Cardiac muscle cell (in vitro differentiated cells and primary cell): Measurements from ENCODE around the gene ARMC10. TPM values are rescaled to one million over a fixed set of nuclear protein-coding genes. Genes with fewer than 3 reads are reported as not detected.

Source experiments
- DNase-seq, 2 donors: peaks; one replicate each; pipeline versions ENCODE4 v3.0.0 to v3.0.0-alpha.2; 2010 to 2017; ENCODE audit warnings: low read depth in 1 of 2, low spot score in 1 of 2
- H3K27ac ChIP-seq: fragments of 200-600 bp; sonication (generic); 2 replicates; pipeline ENCODE4 v1.5.1; 2016
- H3K27me3 ChIP-seq: fragments of 200-600 bp; sonication (generic); 2 replicates; pipeline ENCODE4 v1.6.0; 2016; ENCODE audit warnings: control low read depth
- H3K36me3 ChIP-seq: fragments of 200-600 bp; sonication (generic); 2 replicates; pipeline ENCODE4 v1.5.1; 2016; ENCODE audit warnings: control low read depth
- H3K4me1 ChIP-seq: fragments of 200-600 bp; sonication (generic); 2 replicates; pipeline ENCODE4 v1.8.1; 2017; ENCODE audit warnings: low read depth, mild to moderate bottlenecking, mixed run types
- H3K4me3 ChIP-seq: fragments of 200-600 bp; sonication (generic); 2 replicates; pipeline ENCODE4 v1.5.1; 2016; ENCODE audit warnings: mild to moderate bottlenecking
- H3K9me3 ChIP-seq: fragments of 200-600 bp; sonication (generic); 2 replicates; pipeline ENCODE4 v1.5.1; 2017; ENCODE audit warnings: low read depth, mild to moderate bottlenecking, control low read depth
- CTCF ChIP-seq: IDR thresholded peaks from 2 replicates; pipeline ENCODE4 v1.5.1; 2012; ENCODE audit warnings: low read depth, mild to moderate bottlenecking, low read length
- polyA plus RNA-seq: library from polyadenylated mRNA; unstranded; fragments of >200 nt; fragmentation: Nextera tagmentation; extraction: Ambion mirVana; gene quantifications from 2 replicates; pipeline ENCODE4 v1.2.1, GENCODE V29; 2016
- total RNA-seq: library from RNA; depleted of rRNA; stranded (reverse); fragments of >200 nt; gene quantifications from 2 replicates; pipeline ENCODE4 v1.2.3, GENCODE V29; 2016

The ARMC10 gene
- total and polyA plus RNA-seq, 2 experiments from 2014 or later = 29.7 to 38.4 TPM

- Histone ChIP-seq H3K4me1 (no peaks in the 10 kb centered on the region), H3K9me3 (no peaks in the 10 kb centered on the region), H3K4me3 (no peak overlapping the region), H3K36me3 (peaks cover 9% of the 10 kb centered on the region), H3K27ac (no peak overlapping the region), H3K27me3 (no peaks in the 10 kb centered on the region)
- TF ChIP-seq CTCF = no peak
- DNase-seq = no peak
Measured at GRCh38 chr7:103130901-103131624, 56.1 kb downstream of the ARMC10 start.

DNA sequence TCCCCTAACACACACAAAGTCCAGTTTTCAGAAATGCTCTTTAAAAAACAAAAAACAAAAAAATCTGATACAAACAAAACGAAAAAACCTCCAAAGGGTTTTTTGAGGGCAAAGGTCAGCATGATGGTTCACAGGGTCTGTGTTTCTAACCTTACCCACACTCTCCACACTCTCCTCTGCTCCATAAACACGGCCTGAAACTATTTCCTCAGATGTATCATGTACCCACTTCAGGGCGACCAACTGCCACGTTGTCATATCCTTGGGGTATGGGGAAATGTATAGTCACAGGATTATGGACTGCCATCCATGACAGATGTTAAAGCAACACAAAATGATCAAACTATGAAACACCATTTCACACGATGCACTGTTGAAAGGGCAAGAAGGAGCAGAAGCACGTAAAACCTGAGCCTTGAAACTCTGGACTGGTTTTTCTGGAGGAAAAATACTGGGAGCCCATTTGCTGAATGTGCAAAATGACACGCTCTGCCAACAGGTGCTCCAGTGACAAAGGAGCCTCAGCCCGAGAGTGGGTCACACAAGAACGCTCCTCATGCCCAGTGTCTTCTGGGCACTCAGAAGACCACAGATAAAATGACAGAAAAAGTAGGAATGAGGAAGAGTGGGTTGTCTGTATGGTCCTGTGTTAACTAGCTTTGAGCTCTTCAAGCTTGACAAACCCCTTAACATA, 58.2 kb downstream of the ARMC10 start:
- no peak for DNase-seq
- Histone ChIP-seq H3K27me3 (no peaks in the 10 kb centered on the region), H3K36me3 (peaks cover 2% of the 10 kb centered on the region), H3K9me3 (no peaks in the 10 kb centered on the region), H3K27ac (no peak overlapping the region), H3K4me3 (no peak overlapping the region), H3K4me1 (no peaks in the 10 kb centered on the region)
- TF ChIP-seq CTCF = no peak

DNA sequence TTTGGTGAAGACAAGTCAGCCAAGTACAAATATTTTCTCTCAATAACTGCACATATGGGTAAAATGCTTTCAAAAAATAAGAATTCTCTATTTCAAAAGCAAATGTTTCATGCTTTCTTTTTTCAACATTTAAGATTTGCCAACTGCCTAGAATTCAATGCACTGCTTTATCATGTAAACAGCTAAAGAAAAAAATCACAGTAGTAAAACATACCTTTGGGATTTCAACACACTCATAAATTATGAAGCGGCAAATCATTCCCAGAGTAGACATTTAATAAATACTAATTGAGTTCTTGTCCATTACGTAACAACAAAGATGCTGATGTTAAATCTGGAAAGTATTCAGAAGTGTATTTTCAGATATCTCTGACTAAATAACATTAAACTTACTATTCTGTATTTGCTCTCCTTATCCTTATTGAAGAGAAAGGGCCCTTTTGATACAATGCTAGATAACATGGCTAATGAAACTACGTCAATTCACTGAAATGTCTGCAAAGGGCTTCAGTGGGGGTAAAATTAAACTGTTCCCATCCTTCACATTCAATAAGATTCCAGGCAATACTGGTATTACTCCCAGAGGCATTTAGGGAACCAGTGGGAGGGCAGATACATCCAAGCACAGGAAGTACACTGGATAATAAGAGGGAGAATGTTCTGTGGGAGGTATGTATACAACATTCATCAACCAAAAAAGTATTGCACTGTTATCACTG, 60.1 kb downstream of the ARMC10 start:
- H3K36me3 ChIP-seq = no peaks in the 10 kb centered on the region
- DNase-seq = peak in 1 of 2 donors; percentile 85
- H3K27me3 ChIP-seq = no peaks in the 10 kb centered on the region
- H3K4me1 ChIP-seq = no peaks in the 10 kb centered on the region
- no peaks in the 10 kb centered on the region for H3K9me3 ChIP-seq
- no peak for TF ChIP-seq CTCF
- no peak overlapping the region for H3K27ac ChIP-seq
- no peak overlapping the region for H3K4me3 ChIP-seq

DNA sequence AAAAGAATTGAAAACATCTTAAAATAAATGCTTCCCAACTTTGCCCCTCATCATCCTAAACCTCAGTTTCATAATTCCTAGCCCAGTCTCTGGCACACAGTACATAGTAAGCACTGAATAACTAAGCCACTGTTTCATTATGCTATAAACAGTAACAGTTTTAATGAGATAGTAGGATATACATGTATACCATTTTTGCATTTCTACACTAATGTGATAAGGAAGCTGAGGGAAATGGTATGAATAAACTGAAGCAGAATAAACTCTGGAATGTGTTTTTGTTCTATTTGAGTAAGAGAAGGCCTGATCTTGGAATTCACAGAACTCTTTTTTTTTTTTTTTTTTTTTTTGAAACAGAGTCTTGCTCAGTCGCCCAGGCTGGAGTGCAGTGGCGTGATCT, 65.1 kb downstream of the ARMC10 start:
- Histone ChIP-seq H3K27ac (no peak overlapping the region), H3K4me1 (no peaks in the 10 kb centered on the region), H3K4me3 (no peak overlapping the region), H3K27me3 (no peaks in the 10 kb centered on the region), H3K9me3 (no peaks in the 10 kb centered on the region), H3K36me3 (no peaks in the 10 kb centered on the region)
- no peak for TF ChIP-seq CTCF
- DNase-seq = no peak

GRCh38 chr7:103140685-103141084, 65.7 kb downstream of the ARMC10 start:
- H3K4me3 ChIP-seq = no peak overlapping the region
- H3K27ac ChIP-seq = no peak overlapping the region
- no peaks in the 10 kb centered on the region for H3K27me3 ChIP-seq
- H3K36me3 ChIP-seq = no peaks in the 10 kb centered on the region
- no peaks in the 10 kb centered on the region for H3K9me3 ChIP-seq
- H3K4me1 ChIP-seq = peaks cover 2% of the 10 kb centered on the region
- no peak for DNase-seq
- no peak for TF ChIP-seq CTCF
